Activated naive CD4-positive, alpha-beta T cell (primary cell): ENCODE data around the gene G0S2.

Experiments used
- DNase-seq, 4 experiments: peaks; one replicate each; lab custom pipeline; 2025; lab: John Stamatoyannopoulos, UW

The G0S2 gene

DNA sequence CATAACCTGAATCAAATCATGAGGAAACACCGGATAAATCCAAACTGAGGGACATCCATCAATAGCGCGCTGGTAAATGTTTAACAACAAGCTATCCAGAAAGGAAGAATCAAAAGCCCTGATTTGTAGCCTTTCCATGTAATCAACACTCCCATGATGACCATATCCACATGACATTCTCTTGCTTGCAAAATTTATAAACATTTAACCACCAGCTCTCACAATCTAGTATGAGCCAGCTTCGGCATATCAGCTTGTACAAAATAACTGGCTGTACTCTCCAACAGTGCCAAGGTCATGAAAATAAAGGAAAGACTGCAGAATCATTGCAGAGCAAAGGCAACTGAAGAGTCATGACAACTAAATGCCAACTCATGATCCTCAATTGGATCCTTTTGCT is 45.1 kb downstream of the G0S2 start:
- no peak for DNase-seq

DNA sequence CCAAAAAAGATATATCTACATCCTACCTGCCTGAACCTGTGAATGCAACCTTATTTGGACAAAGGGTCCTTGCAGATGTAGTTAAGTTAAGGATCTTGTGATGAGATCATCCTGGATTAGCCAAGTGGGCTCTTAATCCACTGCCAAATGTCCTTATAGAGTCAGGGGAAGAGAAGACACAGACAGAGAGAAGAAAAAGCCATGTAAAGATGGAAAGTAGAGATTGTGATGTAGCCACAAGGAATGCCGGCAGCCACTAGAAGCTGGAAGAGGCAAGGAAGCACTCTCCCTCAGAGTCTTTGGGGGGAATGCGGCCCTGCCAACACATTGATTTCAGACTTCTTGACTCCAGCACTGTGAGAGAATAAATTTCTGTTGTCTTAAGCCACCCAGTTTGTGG is 45.6 kb downstream of the G0S2 start:
- DNase-seq: no peak

DNA sequence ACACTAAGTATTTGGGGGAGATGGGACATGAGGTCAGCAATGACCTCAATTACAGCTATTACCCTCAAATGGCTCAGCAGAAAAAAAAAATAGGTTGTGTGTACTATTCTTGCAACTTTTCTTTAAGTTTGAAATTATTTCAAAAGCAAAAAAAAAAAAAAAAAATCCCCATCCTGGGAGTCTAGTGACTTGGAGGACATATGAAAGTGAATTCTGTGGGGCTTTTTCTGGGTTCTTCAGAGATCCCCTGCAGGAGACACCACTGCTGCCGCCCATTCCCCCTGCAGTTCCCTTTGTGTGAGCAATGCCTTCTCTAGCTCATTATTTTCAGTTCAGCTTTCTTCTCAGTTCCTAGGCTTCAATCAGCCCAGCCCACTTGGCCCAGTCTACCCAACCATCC is 46.1 kb downstream of the G0S2 start:
- DNase-seq: no peak

DNA sequence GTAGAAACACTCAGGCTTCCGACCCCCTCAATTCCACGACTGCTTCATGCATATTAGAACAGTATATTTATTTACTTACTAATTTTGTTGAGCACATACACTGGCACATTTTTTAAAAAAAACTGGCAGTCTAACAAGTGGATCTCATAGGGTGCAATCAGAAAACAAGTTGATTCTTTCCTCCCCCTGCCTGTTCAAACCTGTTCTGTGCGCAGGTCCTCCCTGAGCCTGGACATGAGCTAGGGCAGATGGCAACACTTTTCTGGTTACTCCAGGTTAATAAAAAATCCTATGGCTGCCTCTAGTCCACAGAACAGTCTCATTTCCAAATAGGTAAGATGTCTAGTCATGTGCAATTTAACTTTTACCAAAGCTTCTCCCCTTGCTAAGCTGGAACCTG is 48.1 kb downstream of the G0S2 start:
- no peak for DNase-seq

DNA sequence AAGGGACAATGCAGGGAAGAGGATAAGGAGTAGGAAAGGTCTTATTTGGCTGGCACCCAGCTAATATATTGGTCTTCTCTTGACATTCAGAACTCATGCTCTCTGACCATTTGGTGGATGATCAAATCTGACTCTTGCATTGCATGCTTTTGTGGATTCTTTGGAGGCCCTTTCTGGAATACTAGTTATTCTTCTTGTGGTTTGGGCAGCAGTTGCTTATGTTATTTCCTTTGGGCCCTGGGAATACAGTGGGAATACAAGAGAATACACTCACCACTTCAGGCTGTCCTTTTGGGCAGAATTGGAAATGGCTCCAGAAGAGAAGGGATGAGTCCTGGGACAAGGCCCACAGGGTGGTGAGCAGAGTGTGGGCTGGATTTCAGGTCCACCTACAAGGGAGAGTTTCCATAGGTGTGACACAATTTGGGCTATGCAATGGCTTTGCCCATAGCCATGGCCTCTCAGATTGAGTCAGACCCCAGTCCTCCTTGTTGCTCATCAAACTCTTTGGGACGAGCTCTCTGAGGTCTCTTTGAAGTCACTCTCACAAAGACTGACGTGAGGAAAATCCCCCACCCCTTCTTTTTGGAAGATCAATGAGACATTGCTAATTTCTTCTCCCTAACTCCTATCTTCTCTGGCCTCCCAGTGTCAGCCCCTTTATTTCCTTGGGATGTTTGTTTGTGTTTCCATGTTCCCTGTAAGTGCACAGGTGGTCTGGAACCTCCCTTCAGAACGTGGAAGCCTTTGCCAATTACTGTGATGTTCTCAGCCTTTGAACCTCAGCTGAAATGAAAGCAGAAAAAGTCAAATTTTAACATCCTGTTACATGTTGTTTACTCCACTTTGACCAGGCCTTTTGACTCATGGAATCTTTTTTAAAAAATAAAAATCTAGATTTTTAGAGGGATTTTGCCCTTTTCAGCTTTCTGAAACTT is 48.8 kb downstream of the G0S2 start:
- DNase-seq: no peak
